GM19452 (cell line): ENCODE results near the gene STEAP2.
"Not testable (repeated sequence)": the region's sequence is repeated elsewhere in the genome, so short reads cannot be mapped to it uniquely, and the experiment has no call there.

Experiments used
- ATAC-seq: cut with Tn5 transposase; IDR thresholded peaks from one replicate; pipeline ENCODE4 v1.9.1; 2021; ENCODE audit not compliant: unreplicated experiment

STEAP2 gene

GRCh38 chr7:90232430-90232829, 20.9 kb downstream of the STEAP2 start:
- ATAC-seq: no peak

GRCh38 chr7:90233569-90233968, 22.0 kb downstream of the STEAP2 start:
- ATAC-seq: no peak

- ATAC-seq: no peak
These were observed 25.3 kb downstream of the STEAP2 start for GRCh38 chr7:90236721-90237289.

- ATAC-seq: no peak
These were observed 26.5 kb downstream of the STEAP2 start for GRCh38 chr7:90238022-90238421.

- ATAC-seq: no peak
These were observed 27.0 kb downstream of the STEAP2 start for GRCh38 chr7:90238583-90238982.

GRCh38 chr7:90239050-90239449, 27.5 kb downstream of the STEAP2 start:
- no peak for ATAC-seq

- ATAC-seq: no peak
These were observed 28.2 kb downstream of the STEAP2 start for GRCh38 chr7:90239625-90240228.

- peak; percentile 48 for ATAC-seq
These were observed 31.0 kb downstream of the STEAP2 start for GRCh38 chr7:90242369-90243168.

- no peak for ATAC-seq
These were observed 32.0 kb downstream of the STEAP2 start for GRCh38 chr7:90243556-90243955.

GRCh38 chr7:90244565-90244908, 33.0 kb downstream of the STEAP2 start:
- no peak for ATAC-seq

- ATAC-seq: peak; percentile 86
These were observed 33.6 kb downstream of the STEAP2 start, which contains the start of gene CFAP69 for GRCh38 chr7:90244909-90245851. Gene CFAP69 (plus strand): TSS chr7:90245174. CDS start chr7:90245425, 251 bp downstream.

- ATAC-seq: no peak
These were observed 34.6 kb downstream of the STEAP2 start for GRCh38 chr7:90246171-90246570.

GRCh38 chr7:90248706-90249105, 37.2 kb downstream of the STEAP2 start:
- no peak for ATAC-seq

- ATAC-seq: no peak
These were observed 39.2 kb downstream of the STEAP2 start for GRCh38 chr7:90250601-90251303.

GRCh38 chr7:90251304-90251635, 39.7 kb downstream of the STEAP2 start:
- ATAC-seq: no peak

- not testable (repeated sequence) for ATAC-seq
These were observed 44.5 kb downstream of the STEAP2 start for GRCh38 chr7:90256011-90256410.

- no peak for ATAC-seq
These were observed 45.2 kb downstream of the STEAP2 start for GRCh38 chr7:90256778-90257177.

GRCh38 chr7:90261441-90261840, 49.9 kb downstream of the STEAP2 start:
- no peak for ATAC-seq

- peak; percentile 80 for ATAC-seq
These were observed 50.9 kb downstream of the STEAP2 start for GRCh38 chr7:90262438-90262837.

GRCh38 chr7:90266808-90267207, 55.3 kb downstream of the STEAP2 start:
- no peak for ATAC-seq
